ENCODE data around the gene CEP70.

GRCh38 chr3:138471481-138471880 lies 122.6 kb downstream of the CEP70 start:
- TF ChIP-seq NFIC (IDR thresholded peaks at IDR 0.05) (no peak), MAX (IDR thresholded peaks at IDR 0.05) (no peak), CEBPB (IDR thresholded peaks at IDR 0.05) (no peak), CREB1 (IDR thresholded peaks at IDR 0.05; ENCODE audit: low read depth) (no peak), TCF12 (IDR thresholded peaks at IDR 0.05; ENCODE audit: low read depth) (no peak), FOXM1 (IDR thresholded peaks at IDR 0.05; ENCODE audit: borderline replicate concordance, low read depth) (no peak), REST (IDR thresholded peaks at IDR 0.05; ENCODE audit: low read depth) (no peak), EGR1 (IDR thresholded peaks at IDR 0.05) (no peak), RAD21 (IDR thresholded peaks at IDR 0.05; ENCODE audit: low read depth) (no peak), YY1 (IDR thresholded peaks at IDR 0.05; ENCODE audit: low read depth) (no peak), EP300 (IDR thresholded peaks at IDR 0.05; ENCODE audit: borderline replicate concordance) (no peak)

Measured in Ishikawa (cell line).